ENCODE data around the gene TNRC6B.
"Not testable (repeated sequence)": the region's sequence is repeated elsewhere in the genome, so short reads cannot be mapped to it uniquely, and the experiment has no call there.

Gene TNRC6B

DNA sequence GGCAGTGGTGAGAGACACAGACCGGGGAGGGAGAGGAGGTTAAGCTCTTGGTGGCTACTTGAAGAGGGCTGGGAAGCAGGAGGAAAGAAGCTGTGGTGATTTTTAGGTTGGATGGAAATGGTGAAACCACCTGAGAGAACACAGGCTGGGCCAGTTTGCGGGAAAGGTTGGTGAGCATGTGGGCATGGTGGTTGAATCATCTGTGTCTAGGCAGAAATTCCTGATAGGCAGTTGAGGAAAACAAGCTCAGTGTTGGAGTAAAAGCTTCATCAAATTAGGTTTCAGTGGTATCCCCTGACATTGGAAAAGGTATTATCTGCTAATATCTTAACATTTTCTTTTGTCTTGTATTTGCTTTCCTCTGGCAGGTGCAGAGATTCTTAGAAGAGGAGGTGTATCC is 188.3 kb downstream of the TNRC6B start:
- in situ Hi-C loops (cut with HindIII; ENCODE audit: low pct_unique_long_range_greater_than_20kb, low sequenced_read_pairs): no loop called here
- DNase-seq (ENCODE audit: low read depth in 1 of 2, low spot score in 1 of 2): no peak
- TF ChIP-seq JUND (IDR thresholded peaks at IDR 0.05; ENCODE audit: low read depth): no peak

- DNase-seq (ENCODE audit: low read depth in 1 of 2, low spot score in 1 of 2): no peak
- no peak for TF ChIP-seq JUND (IDR thresholded peaks at IDR 0.05; ENCODE audit: low read depth)
- in situ Hi-C loops (cut with HindIII; ENCODE audit: low pct_unique_long_range_greater_than_20kb, low sequenced_read_pairs): no loop called here
Observed at GRCh38 chr22:40367342-40367741, 189.6 kb downstream of the TNRC6B start.

DNA sequence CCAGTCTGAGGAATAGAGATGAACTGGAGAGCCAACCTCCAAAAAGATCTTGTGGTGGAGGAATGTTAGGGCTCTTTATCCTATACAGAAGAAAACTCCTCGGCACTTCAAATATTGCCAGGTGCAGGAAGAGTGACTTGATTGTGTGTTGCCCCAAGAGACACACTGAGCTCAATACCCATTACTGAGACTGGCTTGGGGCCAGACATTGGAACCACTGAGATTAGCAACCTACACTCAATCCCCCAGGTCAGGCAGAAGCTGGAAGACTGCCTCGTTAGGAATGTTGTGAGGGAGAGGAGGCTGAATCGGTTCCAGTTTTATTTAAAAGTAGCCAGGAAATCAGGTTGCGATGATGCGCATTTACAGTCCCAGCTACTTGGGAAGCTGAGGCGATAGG is 190.3 kb downstream of the TNRC6B start:
- TF ChIP-seq JUND (IDR thresholded peaks at IDR 0.05; ENCODE audit: low read depth): no peak
- DNase-seq (ENCODE audit: low read depth in 1 of 2, low spot score in 1 of 2): no peak
- in situ Hi-C loops (cut with HindIII; ENCODE audit: low pct_unique_long_range_greater_than_20kb, low sequenced_read_pairs): no loop called here

GRCh38 chr22:40368836-40369235 is 191.1 kb downstream of the TNRC6B start:
- TF ChIP-seq JUND (IDR thresholded peaks at IDR 0.05; ENCODE audit: low read depth): no peak
- DNase-seq (ENCODE audit: low read depth in 1 of 2, low spot score in 1 of 2): no peak
- in situ Hi-C loops (cut with HindIII; ENCODE audit: low pct_unique_long_range_greater_than_20kb, low sequenced_read_pairs): no loop called here

DNA sequence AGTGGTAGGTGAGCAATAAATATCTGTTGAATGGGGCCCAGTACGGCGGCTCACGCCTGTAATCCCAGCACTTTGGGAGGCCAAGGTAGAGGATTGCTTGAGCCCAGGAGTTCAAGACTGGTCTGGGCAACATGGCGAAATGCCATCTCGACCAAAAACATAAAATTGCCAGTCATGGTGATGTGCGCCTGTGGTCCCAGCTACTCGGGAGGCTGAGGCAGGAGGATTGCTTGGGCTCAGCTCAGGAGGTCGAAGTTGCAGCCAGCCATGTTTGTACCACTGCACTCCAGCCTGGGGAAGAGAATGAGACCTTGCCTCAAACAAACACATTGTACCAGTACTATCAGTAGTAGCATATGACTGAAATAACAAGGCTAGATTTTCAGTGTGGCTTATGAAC is 196.8 kb downstream of the TNRC6B start:
- TF ChIP-seq JUND (IDR thresholded peaks at IDR 0.05; ENCODE audit: low read depth): no peak
- no peak for DNase-seq (ENCODE audit: low read depth in 1 of 2, low spot score in 1 of 2)
- in situ Hi-C loops (cut with HindIII; ENCODE audit: low pct_unique_long_range_greater_than_20kb, low sequenced_read_pairs): no loop called here

- in situ Hi-C loops (cut with HindIII; ENCODE audit: low pct_unique_long_range_greater_than_20kb, low sequenced_read_pairs): no loop called here
- no peak for DNase-seq (ENCODE audit: low read depth in 1 of 2, low spot score in 1 of 2)
- TF ChIP-seq JUND (IDR thresholded peaks at IDR 0.05; ENCODE audit: low read depth): no peak
Observed at GRCh38 chr22:40376149-40376548, 198.4 kb downstream of the TNRC6B start.

- DNase-seq (ENCODE audit: low read depth in 1 of 2, low spot score in 1 of 2): no peak
- in situ Hi-C loops (cut with HindIII; ENCODE audit: low pct_unique_long_range_greater_than_20kb, low sequenced_read_pairs): no loop called here
- no peak for TF ChIP-seq JUND (IDR thresholded peaks at IDR 0.05; ENCODE audit: low read depth)
Observed at GRCh38 chr22:40377931-40378330, 200.2 kb downstream of the TNRC6B start.

DNA sequence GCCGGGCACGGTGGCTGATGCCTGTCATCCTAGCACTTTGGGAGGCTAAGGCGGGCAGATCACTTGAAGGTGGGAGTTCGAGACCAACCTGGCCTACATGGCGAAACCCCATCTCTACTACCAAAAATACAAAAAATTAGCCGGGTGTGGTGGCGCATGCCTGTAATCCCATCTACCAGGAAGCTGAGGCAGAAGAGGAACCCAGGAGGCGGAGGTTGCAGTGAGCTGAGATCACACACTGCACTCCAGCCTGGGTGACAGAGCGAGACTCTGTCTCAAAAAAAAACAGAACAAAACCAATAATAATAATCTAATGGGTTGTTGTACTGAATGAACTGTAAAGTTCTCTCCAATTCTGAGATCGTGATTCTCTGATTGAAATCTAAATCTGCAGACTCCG is 200.7 kb downstream of the TNRC6B start:
- DNase-seq (ENCODE audit: low read depth in 1 of 2, low spot score in 1 of 2); in situ Hi-C loops (cut with HindIII; ENCODE audit: low pct_unique_long_range_greater_than_20kb, low sequenced_read_pairs): not testable (repeated sequence)

DNA sequence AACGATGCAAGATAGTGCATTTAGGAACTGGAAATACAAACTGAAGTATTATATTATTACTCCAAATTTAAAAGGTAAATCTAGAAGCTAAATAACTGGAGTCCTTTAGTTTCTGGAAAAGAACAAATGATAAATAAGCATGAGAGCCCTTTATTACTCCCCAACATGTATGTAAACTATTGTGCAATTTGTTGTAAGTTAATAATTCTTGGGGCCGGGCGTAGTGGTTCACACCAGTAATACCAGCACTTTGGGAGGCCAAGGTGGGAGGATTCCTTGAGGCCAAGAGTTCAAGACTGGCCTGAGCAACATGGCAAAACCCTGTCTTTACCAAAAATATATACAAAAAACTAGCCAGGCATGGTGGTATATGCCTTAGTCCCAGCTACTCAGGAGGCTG is 203.7 kb downstream of the TNRC6B start:
- DNase-seq (ENCODE audit: low read depth in 1 of 2, low spot score in 1 of 2): no peak
- in situ Hi-C loops (cut with HindIII; ENCODE audit: low pct_unique_long_range_greater_than_20kb, low sequenced_read_pairs): no loop called here
- TF ChIP-seq JUND (IDR thresholded peaks at IDR 0.05; ENCODE audit: low read depth): no peak

DNA sequence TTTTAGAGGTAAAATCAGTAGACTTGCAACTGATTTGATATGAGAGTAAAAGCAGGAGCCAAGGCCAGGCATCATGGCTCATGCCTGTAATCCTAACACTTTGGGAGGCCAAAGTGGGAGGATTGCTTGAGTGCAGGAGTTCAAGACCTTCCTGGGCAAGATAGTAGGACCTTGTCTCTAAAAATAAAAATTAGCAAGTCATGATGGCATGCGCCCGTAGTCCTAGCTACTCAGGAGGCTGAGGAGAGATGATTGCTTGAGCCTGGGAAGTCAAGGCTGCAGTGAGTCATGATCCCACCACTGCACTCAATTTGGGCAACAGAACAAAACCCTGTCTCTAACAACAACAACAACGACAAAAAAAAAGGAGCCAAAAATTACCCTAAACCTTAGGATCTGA is 206.2 kb downstream of the TNRC6B start:
- no peak for DNase-seq (ENCODE audit: low read depth in 1 of 2, low spot score in 1 of 2)
- in situ Hi-C loops (cut with HindIII; ENCODE audit: low pct_unique_long_range_greater_than_20kb, low sequenced_read_pairs): no loop called here
- no peak for TF ChIP-seq JUND (IDR thresholded peaks at IDR 0.05; ENCODE audit: low read depth)

DNA sequence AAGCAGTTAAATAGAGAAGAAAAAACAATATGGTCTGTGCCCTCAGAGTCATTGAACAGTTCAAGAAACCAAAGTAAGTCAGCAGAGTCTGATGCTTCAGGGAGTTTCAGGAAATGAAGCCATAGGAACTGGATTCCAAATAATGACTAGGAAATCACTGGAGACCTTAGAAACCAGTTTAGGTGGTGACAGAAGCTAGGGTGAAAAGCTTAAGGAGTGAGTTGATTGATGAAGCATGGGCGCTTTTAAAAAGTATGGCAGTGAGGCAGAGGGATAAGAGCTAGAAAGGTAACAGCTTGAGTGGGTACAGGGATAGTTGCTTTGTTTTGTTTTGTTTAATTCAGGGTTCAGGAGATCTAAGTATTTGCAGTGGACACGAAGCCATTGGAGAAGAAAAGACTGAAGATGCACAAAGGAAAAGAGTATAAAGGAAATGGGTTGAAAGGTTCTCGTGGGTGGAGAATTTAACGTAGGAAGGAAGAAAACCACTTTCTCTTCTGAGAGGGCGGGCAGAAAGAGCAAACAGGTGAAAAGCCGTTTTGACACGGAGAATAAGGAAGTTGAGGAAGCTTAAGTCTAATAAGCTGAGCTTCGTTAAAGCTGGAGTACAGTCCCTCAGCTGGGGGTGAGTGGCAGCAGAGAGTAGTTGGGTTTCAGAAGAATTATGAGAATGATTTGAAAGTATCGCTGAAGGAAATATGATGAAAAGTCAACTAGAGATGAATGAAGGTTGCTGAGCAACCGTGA is 207.5 kb downstream of the TNRC6B start:
- DNase-seq (ENCODE audit: low read depth in 1 of 2, low spot score in 1 of 2): no peak
- TF ChIP-seq JUND (IDR thresholded peaks at IDR 0.05; ENCODE audit: low read depth): no peak
- in situ Hi-C loops (cut with HindIII; ENCODE audit: low pct_unique_long_range_greater_than_20kb, low sequenced_read_pairs): no loop called here

Data from T47D (cell line).